ENCODE measurements around the gene GINS2.

The GINS2 gene

DNA sequence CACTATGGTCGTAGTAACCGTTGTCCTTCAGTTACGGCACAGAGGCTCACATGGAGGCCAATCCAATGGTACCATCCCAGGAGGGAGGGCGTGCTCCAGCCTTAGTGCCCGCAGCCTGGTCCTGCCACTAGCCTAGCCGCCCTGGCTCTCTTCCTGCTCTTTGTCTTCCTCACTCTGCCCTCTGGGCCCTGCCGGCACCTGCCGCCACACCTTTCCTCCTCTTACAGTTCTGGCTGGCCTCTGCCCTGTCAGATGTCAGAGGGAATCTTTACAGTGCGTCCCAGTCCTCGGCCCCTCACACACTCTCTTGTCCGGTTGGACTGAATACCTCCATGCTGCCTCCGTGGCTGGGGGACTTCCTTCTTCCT, 23.4 kb downstream of the GINS2 start:
- DNase-seq = no peak

DNA sequence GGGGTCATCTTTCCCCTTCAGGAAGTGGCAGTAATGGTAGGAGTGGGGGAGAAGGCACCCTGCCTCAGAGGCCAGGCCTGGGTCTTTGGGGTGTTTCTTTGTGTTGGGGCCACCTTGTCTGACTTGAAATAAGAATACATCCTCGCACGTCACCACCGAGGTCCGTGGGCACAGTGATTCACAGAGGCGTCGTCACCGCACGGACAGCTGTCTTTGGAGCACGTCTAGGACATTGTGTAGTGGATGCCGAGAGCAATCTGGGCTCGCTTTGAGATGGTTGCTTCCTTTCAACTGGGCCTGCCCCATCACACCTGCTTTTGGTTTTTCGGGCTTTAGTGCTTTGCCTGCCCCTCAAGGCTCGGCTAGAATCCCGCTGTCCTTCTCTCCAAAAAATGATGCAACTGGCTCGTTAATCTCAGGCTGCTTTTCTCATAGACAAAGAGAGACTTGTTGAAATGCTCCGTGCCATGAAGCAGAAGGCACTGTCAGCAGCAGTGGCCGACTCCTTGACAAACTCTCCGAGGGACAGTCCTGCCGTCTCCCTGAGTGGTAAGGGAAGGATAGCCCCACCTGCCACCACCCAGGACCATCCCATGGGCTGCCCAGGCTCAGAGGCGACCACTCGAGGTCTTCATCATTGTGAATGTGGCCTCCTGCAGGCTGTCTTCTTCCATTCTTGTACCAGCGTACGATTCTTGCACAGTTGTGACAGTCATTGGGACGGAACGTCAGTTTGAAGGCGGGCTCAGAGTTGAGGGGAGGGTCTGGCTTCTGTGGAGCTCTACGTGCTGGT, 24.0 kb downstream of the GINS2 start:
- no peak for DNase-seq

DNA sequence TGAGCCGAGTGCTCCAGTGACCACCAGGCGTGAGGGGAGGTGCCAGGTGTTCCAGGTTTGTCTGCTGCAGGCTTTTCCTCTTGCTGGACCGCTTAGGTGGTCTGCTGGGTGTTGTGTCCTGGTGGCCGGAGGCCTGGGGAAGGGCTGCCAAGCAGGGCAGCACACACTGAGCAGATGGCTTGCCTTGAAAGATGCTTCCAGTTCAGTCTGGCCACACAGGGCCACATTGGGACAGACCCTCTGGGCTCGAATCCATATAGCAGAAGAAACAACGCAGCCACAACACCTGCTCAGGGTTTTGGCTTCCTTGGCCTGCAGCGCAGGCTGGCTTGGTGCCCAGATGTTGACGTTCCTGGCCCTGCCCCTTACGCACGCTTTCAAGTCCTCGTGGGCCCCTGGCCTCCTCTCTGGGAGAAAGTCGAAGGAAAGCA, 24.8 kb downstream of the GINS2 start:
- DNase-seq = peak; percentile 71

DNA sequence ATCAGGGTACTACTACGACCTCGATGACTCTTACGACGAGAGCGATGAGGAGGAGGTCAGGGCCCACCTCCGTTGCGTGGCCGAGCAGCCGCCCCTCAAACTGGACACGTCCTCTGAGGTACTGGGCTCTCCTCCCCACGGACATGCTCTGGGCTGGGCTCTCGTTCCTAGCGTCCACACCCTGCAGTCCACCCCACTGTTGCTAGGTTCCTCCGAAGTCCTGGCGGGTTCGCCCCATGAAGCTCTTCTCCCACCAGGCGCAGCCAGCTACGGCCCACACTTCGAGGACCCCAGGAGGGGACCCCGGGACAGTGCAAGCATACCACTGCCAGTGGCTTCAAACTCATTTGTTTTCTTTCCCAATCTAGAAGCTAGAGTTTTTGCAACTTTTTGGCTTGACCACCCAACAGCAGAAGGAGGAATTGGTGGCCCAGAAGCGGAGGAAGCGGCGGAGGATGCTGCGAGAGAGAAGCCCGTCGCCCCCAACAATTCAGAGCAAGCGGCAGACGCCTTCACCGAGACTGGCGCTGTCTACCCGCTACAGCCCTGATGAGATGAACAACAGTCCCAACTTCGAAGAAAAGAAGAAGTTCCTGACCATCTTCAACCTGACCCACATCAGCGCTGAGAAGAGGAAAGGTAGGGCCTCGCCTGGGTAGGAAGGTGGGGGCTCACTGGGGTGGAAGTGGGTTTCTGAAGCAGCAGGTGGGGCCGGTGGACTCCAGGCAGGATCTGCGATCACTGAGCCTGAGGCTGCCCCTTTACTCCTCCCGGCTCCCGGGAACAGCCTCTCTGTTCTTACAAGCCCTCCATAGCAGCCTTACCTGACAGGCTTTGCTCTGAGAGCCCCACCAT, 25.6 kb downstream of the GINS2 start:
- DNase-seq = no peak

DNA sequence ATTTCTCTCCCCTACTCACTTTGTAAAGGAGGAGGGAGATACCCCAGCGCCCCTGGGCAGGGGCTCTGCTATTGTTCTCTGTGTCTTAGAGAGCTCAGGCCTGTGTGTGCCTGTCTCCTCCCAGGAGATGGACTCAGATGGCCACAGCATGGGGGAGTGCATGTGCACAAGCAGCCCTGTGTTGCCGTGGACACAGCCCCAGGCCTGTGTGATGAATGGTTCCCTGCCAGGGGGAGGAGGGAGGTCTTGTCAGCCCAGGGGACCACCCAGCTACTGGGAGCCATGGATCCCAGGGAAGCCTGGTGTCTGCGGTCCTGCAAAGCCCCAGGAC, 26.3 kb downstream of the GINS2 start:
- no peak for DNase-seq

DNA sequence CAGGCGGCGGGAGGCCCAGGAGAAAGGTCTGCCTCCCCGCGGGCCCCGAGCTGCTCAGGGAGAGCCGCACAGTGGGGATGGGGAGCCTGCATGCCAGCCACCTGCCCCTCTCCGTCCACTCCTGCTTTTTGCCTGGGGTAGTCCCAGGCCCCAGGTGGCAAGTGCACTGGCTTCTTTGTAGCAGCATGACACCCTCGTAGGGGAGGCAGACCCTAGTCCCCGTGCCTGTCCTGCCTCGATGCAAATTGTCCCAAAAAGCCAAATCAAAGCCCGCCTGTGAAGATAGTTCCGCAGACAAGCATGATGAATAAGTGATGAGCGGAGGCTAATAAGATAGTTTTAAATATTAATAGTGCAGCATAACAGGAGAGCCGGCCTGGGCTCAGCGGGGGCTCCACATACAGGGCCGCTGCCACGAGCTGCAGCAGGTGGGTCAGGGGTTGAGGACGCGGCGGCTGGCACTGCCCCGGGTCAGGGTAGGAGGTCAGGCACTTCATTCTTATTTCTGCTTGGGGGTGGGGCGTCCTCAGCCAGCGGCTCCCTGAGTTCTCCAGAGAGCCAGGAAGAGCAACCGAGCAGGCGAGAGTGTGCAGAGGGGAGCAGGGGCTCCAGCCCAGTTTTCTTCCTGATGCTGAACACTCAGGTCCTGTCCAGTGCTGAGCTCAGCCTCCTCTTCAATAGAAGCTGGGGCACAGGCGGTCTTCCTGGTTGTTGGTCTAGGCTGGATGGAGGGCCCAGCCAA, 26.8 kb downstream of the GINS2 start:
- DNase-seq = no peak

DNA sequence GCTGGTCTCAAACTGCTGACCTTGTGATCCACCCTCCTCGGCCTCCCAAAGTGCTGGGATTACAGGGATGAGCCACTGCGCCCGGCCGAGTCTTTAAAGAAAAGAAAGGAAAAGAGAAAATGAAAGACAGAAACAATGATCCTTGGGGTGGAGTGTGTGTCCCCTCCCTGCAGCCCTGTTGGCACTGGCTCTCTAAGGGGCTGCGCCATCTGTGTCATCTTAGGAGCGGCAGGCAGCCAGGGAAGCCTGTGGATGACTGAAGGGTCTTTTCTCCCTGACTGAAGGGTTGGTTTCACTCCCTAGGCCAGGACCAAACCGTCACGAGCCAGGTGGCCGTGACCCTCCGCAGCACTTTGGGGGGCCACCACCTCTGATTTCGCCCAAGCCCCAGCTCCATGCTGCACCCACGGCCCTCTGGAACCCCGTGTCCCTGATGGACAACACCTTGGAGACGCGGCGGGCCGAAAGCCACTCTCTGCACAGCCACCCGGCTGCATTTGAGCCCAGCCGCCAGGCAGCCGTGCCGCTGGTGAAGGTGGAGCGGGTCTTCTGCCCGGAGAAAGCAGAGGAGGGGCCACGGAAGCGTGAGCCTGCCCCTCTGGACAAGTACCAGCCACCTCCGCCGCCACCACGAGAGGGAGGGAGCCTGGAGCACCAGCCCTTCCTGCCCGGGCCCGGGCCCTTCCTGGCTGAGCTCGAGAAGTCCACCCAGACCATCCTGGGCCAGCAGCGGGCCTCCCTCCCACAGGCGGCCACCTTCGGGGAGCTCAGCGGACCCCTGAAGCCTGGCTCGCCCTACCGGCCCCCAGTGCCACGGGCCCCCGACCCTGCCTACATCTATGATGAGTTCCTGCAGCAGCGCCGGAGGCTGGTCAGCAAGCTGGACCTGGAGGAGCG, 27.7 kb downstream of the GINS2 start:
- no peak for DNase-seq

DNA sequence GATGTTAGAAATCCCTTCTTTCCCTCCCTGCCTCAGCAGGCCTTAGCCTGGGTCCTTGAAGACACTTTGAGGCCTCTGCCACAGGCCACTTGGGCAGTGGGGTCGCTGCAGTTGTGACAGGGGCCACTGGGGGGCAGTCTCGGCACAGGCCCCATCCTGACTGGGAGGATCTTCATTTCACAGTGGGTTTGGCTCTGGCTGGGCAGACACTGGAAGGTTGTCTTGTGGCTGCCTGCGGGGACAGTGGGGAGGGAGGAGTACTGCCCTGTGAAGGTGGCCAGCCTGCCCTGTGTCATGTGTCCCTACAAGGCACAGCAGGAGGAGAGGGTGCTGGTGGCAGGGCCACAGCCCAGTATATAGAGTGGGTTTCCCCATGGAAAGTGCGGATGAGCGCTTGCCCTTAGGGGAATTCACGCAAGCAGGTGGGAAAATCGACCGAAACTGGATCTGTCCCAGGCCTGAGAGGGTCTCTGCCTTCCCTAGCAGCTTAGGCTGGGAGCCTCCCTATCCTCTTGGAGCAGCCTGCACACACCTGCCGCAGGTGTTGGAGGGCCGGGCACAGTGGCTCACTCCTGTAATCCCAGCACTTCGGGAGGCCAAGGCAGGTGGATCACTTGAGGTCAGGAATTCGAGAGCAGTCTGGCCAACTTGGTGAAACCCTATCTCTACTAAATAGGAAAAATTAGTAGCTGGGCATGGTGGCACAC, 28.8 kb downstream of the GINS2 start:
- peak; percentile 47 for DNase-seq

DNA sequence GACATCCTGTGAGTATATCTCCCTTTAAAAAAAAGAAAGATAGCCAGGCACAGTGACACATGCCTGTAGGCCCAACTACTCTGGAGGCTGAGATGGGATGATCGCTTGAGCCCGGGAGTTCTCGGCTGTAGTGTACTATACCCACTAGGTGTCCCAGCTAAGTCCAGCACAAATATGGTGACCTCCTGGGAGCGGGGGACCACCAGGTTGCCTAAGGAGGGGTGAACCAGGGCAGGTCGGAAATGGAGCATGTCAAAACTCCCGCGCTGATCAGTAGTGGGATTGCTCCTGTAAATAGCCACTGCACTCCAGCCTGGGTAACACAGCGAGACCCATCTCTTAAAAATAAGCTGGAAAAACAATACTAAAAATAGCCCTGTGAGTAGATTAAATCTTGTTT, 29.4 kb downstream of the GINS2 start:
- no peak for DNase-seq

DNA sequence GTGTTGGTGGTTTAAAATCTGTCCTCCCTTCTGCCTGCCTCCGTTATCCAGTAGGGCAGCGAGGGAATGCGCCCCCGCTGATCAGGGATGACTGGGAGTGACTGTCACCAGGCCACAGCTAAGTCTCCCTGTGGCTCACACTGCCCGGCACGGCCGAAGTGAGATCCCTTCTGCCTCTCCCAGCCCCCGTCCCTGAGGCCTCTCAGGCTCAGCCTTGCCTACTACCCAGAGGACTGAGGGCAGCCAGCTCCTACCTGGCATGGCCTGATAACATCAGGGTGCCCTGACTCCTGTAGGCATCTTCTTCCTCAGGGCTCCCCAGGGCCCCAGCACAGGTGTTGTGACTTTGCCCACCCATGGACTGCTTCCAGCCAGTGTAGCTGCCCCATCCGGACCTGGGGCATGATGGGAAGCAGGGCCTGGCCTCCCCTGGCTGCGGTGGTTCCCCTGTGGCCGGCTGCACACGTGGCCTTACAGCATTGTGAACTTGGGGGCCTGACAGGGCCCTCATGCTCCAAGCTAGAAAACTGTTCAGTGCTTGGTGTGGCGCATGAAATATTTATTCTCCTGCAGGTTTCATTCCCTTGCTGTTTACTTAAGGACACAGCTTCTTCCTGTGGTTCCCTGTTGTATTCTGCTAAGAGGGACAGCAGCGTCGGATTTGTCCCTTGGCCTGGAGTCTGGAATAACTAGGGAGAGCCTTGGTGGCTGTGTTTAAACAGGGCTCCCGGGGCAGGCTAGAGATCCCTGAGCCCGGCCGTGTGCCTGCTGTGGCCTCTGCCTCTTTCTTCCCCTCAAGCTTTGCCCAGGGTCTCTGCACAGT, 30.0 kb downstream of the GINS2 start:
- DNase-seq = no peak

DNA sequence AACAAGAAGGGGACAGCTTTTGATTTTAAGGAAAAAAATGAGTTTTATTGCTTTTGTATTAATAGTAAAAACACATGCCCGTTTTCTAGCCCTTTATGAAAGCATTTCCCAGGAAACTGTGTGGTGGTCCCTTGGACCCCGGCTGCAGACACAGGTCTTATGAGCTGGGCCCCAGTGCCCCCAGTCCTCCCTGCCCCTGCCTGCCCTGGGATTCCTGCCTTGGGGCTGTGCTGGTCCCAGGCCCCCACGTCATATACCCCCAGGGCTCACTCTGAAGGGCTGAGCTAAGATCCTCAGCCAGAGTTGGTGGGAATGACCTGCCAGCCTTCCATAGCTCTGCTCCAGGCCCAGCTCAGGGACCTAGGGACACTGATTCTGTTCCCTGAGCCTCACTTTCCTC, 30.8 kb downstream of the GINS2 start:
- DNase-seq = no peak

DNA sequence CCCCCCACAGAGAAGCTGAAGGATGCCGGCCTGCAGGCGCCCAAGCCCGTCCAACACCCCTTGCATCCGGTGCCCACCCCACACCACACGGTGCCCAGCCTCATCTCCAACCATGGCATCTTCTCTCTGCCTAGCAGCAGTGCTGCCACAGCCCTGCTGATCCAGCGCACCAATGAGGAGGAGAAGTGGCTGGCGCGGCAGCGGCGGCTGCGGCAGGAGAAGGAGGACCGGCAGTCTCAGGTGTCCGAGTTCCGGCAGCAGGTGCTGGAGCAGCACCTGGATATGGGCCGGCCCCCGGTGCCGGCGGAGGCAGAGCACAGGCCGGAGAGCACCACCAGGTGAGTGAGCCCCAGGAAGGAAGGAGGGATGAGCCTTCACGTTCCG, 31.5 kb downstream of the GINS2 start:
- no peak for DNase-seq

DNA sequence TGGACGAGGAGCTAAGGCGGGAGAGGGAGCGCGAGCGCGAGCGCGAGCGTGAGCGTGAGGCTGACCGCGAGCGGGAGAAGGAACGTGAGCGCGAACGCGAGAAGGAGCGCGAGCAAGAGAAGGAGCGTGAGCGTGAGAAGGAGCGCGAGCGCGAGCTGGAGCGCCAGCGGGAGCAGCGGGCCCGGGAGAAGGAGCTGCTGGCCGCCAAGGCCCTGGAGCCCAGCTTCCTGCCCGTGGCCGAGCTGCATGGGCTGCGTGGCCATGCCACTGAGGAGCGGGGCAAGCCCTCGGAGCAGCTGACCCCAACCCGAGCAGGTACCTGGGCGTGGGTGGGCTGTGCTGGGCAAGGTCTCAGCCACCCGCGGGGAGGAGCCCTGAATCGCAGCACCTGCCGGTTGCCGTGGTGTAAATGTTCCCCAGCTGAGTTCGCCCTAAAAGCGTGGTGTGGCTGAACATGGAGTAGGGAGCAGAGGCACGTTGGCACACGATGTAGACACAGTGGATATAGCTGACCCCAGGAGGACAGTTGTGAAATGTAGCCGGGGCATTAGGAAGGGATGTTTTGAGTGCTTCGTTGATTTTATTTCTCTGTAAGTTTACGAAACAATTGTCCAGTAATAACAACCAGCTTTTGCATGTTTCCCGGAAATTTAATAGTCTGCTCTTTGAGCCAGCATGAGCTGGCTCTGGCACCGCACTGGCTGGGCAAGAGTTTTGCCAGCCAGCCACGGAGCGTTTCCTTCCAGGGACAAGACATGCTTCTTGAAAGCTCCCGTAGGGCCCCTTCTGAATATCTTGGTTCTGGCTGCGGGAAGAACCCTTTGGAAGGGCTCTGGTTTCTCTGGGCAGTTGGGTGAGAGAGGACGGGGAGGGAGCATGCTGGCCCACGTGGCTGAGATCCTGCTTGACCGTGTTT, 32.1 kb downstream of the GINS2 start:
- no peak for DNase-seq

DNA sequence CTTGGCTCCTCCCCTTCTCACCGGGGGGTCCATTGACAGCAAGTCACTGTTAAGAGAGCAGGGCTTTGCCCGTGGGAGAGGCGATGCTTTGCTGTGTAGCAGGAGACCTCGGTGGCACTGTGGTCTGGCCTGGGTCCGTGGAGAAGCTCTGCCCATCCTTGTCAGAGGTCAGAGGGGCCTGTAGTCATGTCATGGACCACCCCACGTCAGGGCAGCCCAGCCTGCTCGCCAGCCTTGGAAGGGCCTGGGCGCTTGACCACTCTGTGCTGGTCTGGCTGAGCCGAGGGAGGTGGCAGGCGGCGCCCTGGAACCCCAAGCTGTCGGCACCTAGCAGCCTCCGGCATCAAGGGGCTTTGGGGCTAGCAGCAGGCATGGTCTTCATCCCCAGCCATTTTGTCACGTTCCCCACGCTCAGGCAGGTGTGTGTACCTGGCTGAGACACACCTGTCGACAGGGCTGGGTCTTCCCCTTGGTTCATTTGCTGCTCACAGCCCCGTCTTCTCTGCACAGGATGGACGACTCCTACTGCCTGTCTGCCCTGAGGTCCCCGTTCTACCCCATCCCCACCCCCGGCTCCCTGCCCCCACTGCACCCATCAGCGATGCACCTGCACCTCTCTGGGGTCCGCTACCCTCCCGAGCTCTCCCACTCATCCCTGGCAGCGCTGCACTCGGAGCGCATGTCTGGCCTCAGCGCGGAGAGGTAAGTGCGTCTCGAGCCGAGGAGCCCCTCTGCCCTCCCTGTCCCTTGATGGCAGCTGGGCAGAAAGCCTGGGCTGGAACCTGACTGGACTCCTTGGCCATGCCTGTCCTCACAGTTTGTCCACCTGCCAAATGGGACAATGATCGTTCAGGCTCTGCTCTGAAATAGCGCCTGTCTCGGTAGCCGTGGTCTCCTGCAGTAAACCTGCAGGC, 33.3 kb downstream of the GINS2 start:
- DNase-seq = no peak

DNA sequence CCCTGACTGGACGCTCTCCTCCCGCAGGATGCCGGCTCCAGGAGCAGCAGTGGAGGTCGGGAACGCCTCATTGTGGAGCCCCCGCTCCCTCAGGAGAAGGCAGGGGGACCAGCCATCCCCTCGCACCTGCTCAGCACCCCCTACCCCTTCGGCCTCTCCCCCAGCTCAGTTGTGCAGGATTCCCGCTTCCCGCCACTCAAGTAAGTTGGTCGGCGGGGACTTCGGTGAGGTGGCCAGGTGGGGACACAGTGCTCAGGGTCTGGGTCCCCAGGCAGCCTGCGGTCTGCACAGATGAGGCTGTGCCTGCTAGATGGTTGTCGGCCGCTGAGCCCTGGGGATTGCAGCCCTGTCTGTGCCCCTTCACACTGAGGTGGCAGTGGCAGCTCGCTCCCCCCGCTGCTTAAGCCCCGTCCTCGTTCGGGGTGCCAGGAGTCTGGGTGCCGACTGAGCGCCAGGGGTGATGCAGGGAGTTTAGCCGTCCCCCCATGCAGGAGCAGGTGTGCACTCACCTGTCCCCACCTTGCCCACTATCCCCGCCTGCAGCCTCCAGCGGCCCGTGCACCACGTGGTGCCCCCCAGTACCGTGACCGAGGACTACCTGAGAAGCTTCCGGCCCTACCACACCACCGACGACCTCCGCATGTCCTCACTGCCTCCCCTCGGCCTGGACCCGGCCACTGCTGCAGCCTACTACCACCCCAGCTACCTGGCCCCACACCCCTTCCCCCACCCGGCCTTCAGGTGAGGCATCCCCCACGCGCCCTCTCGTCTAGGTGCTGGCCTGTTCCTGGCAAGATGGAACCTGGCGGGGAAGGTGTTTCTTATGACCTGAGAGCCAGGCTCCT, 34.3 kb downstream of the GINS2 start:
- DNase-seq = no peak

DNA sequence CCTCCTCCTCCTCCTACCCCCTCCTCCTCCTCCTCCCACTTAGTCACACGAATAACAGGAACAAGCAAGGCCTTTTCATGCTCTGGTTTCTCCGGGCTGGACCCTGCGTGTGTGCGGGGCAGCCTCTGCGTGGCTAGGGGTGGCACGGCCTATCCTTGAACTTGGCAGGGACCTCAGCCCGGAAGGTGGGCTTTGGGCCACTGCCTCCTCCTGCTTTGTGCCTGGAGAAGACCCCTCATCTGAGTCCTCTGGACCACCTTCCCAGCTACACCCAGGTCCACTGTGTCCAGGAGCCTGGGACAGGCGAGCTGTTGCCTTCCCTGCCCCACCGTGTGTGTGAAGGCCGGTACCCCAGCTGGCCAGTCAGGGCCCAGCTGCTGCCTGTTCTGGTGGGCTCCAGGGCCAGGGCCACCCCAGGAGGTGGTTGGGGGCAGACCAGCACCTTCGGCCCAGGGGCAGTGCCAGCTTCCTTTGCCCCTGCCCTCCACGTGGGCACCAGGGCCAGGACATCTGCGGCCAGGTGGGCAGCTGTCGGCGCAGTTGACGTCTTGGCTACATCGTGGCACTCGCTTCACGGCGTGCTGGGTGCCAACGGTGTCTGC, 35.4 kb downstream of the GINS2 start:
- DNase-seq = no peak

DNA sequence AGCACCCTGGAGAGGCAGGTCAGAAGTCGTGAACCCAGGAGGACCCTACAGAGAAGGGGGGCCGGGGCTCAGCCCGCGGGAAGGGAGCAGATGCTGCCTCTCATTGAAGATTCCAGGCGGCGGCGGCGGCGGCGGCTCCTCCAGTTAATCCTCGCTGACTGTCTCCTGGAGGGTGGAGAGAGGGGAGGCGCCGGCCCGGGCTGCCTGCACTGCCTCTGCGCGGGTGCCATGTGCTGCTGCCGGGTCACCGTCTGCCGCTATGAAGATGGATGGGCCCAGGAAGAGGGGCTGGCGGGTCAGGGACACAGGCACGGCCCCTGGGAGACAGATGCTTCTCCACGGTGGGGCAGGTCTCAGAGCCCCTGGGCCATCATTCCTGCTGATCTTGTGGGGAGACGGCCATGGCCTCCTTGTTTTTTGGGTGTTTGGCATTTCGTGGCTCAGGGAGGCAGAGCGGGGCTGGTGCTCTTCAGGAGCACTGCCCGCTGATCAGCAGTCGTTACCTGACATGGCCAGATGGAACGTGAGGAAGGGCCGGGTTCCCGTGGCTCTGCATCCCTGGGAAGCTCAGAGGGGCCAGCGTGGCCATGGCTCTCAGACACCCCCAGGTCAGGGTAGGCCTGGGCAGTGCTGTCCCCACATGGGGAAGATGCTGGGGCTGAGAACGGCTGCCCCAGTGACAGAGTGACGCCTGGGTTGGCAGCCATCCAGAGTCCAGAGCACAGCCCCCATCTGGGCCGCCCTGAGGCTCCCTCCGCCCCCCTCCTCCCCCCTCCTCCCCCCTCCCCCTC, 36.1 kb downstream of the GINS2 start:
- peak; percentile 93 for DNase-seq
